Ectodermal cell (in vitro differentiated cells): Measurements from ENCODE around the gene MRPS12.

Source experiments
- H3K27ac ChIP-seq: 2 replicates; pipeline ENCODE4 v1.7.0; 2013; ENCODE audit warnings: mild to moderate bottlenecking, low read depth, low read length; ENCODE audit not compliant: insufficient read depth, poor library complexity, severe bottlenecking
- H3K27me3 ChIP-seq: 2 replicates; pipeline ENCODE4 v1.7.0; 2013; ENCODE audit warnings: mild to moderate bottlenecking, low read length; ENCODE audit not compliant: insufficient read depth, control insufficient read depth, poor library complexity, severe bottlenecking
- H3K36me3 ChIP-seq: one replicate; pipeline ENCODE4 v1.7.0; 2013; ENCODE audit warnings: low read length; ENCODE audit not compliant: control insufficient read depth, insufficient read depth
- H3K4me1 ChIP-seq: one replicate; pipeline ENCODE4 v1.7.0; 2013; ENCODE audit warnings: low read length; ENCODE audit not compliant: control insufficient read depth, insufficient read depth
- H3K4me3 ChIP-seq: 2 replicates; pipeline ENCODE4 v1.7.0; 2013; ENCODE audit warnings: low read depth, low read length, control low read depth; ENCODE audit not compliant: insufficient read depth
- H3K9me3 ChIP-seq: 2 replicates; pipeline ENCODE4 v1.7.0; 2013; ENCODE audit warnings: mild to moderate bottlenecking, low read length, moderate library complexity; ENCODE audit not compliant: control insufficient read depth
- WGBS, 2 experiments: methylation state at CpG; one replicate each; pipeline ENCODE4 v1.1.7; 2013; ENCODE audit warnings: missing lambda C conversion rate in 2 of 2; 5-methylcytosine and 5-hydroxymethylcytosine counted together

Gene MRPS12

DNA sequence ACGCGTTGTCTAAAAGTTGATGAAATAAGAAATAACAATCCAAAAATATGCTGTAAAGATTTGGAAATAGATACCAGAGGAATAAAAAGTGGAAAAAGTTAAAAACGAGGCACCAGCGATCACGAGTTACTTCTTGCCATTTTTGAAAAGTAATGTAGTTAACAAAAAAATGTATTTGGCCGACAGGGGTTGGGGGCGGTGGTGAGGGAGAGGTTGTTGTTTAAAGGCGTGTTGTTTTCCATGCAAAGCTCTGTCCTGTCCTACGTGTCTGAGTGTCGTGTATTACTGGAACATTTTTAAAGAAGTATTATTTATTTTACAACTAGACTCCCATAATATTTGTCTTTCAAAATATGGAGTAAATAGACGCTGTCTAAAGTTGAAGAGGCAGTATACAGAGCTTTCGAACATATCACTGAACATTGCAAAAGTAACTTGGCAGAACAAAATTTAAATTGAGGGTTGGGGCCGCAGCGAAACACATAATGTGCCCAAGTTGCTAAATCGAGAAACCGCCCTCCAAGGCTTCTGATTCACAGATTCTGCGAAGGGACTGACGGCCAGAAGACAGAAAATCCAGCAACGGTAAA lies 44.0 kb downstream of the MRPS12 start:
- 40 to 43% methylated on average over 17 of the region's 19 CpGs for WGBS, 2 experiments
- Histone ChIP-seq H3K4me3 (peak overlapping the region; percentile 69), H3K27me3 (no peaks in the 10 kb centered on the region), H3K36me3 (no peaks in the 10 kb centered on the region), H3K9me3 (no peaks in the 10 kb centered on the region), H3K4me1 (peaks cover 4% of the 10 kb centered on the region), H3K27ac (no peak overlapping the region)

DNA sequence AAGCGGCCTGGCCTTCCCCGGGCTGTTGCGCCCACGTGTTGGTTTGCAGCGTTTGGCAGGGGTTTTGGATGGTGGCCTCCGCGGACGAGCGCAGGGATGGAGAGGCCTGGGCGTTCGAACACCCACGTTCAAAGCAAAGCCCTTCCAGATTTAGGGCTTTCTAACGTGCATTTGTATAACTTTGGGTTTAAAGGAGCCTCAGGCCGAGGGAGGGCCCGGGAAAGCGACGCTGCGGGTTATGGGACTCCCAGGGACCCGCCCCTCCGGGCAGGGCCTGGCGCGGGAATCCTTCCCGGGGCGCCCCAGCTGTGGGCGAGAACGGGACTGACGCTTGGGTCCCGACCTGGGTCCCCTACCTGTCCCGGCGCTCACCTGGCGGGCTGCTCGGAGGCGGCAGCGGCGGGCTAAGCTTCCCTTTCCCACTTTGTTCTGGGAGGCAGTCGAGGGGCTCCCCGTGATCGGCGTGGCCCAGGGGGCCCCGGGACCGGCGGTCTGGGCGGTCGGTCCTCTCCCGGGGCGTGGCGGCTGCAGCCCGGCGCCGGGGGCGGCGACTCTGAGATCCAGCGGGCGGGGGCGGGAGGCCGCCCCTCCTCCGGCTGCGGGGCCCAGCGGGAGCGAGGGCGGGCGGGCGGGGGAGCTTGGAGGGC lies 44.6 kb downstream of the MRPS12 start, which contains the start of gene FBXO17:
Gene FBXO17 (minus strand): TSS at position 529 of the 647 bp plus-strand sequence. CDS start 25,423 bp downstream, outside the sequence.
- WGBS, 2 experiments, result 1% methylated on average over 63 of the region's 63 CpGs

GRCh38 chr19:38975861-38976271 lies 45.1 kb downstream of the MRPS12 start:
- peak overlapping the region; percentile 69 for H3K4me3 ChIP-seq
- H3K36me3 ChIP-seq, result no peaks in the 10 kb centered on the region
- WGBS, 2 experiments, result 1 to 2% methylated on average over 22 of the region's 22 CpGs
- peak overlapping the region; percentile 65 for H3K27ac ChIP-seq
- H3K9me3 ChIP-seq, result peaks cover under 1% of the 10 kb centered on the region
- H3K4me1 ChIP-seq, result peaks cover 4% of the 10 kb centered on the region
- no peaks in the 10 kb centered on the region for H3K27me3 ChIP-seq

More for the DNA sequence above, 44.6 kb downstream of the MRPS12 start, which contains the start of gene FBXO17:
- Histone ChIP-seq H3K36me3 (no peaks in the 10 kb centered on the region), H3K4me3 (peak within 1 kb of the TSS; percentile 69), H3K4me1 (peaks cover 4% of the 10 kb centered on the region), H3K9me3 (no peaks in the 10 kb centered on the region), H3K27me3 (no peaks in the 10 kb centered on the region), H3K27ac (peak within 1 kb of the TSS; percentile 65)

GRCh38 chr19:38977445-38978325 lies 46.9 kb downstream of the MRPS12 start:
- H3K27ac ChIP-seq, result no peak overlapping the region
- H3K27me3 ChIP-seq, result no peaks in the 10 kb centered on the region
- 91% methylated on average over 15 of the region's 15 CpGs for WGBS, 2 experiments
- peaks cover 4% of the 10 kb centered on the region for H3K9me3 ChIP-seq
- H3K36me3 ChIP-seq, result no peaks in the 10 kb centered on the region
- H3K4me1 ChIP-seq, result peaks cover 4% of the 10 kb centered on the region
- H3K4me3 ChIP-seq, result no peak overlapping the region

- WGBS, 2 experiments, result 89 to 91% methylated on average over 3 of the region's 3 CpGs
- no peaks in the 10 kb centered on the region for H3K36me3 ChIP-seq
- H3K9me3 ChIP-seq, result peaks cover 4% of the 10 kb centered on the region
- peaks cover 4% of the 10 kb centered on the region for H3K4me1 ChIP-seq
- H3K4me3 ChIP-seq, result no peak overlapping the region
- H3K27me3 ChIP-seq, result no peaks in the 10 kb centered on the region
- no peak overlapping the region for H3K27ac ChIP-seq
Measured at GRCh38 chr19:38978326-38978689, 47.6 kb downstream of the MRPS12 start.

DNA sequence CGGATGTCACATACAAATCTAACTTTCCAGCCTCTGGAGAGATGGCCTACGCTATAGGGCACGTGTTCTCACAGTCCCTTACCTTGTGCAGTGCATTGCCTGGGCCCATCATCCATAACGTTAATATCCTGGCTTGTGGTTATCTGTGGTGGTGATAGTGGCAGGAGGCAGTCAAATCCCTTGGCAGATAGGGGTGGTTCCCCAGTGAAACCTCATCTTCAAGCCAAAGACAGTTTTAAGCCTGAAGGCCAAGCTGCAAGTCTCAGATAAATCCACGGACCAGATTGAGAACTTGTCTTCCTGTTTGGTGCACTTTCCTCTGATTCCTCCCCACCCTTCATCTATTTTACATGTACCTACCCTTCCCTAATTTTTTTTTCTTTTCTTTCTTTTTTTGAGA lies 49.1 kb downstream of the MRPS12 start:
- WGBS, 2 experiments, result 86 to 89% methylated on average over 5 of the region's 5 CpGs
- H3K9me3 ChIP-seq, result peaks cover 4% of the 10 kb centered on the region
- H3K4me3 ChIP-seq, result no peak overlapping the region
- H3K27ac ChIP-seq, result no peak overlapping the region
- no peaks in the 10 kb centered on the region for H3K36me3 ChIP-seq
- peaks cover 4% of the 10 kb centered on the region for H3K4me1 ChIP-seq
- H3K27me3 ChIP-seq, result no peaks in the 10 kb centered on the region

DNA sequence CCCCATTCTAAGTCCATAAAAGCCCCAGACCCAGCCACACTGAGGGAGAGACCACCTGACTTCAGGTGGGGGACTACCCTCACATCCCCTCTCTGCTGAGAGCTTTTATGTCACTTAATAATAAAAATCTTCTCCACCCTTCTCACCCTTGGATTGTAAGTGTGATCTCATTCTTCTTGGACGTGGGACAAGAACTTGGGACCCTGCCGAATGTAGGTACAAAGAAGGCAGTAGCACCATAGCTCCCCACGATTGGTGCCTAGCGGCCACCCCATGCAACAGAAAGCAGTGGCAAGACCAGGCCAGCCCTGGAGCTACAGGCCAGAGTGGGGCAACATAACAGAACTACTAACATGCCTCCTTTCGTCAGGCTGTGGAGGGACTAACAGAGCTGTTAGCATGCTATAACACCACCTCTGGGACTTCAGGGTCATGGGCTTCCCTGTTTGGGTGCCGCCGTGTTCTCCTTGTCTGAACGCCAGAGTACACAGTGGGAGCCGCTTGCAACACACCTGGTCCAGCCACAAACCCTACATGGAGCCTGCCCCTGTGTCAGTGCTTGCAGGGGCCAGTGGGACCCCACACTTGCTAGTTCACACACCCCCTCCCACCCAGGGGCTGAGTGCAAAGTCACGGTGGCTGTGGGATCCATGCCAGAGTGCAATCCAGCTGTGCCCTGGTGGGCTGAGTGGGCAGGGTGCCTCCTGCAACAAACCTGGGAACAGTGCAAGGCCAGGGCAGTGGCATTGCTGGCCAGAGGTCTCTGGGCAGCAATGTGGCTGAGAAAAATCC lies 50.0 kb downstream of the MRPS12 start:
- peaks cover 4% of the 10 kb centered on the region for H3K9me3 ChIP-seq
- no peak overlapping the region for H3K4me3 ChIP-seq
- no peaks in the 10 kb centered on the region for H3K36me3 ChIP-seq
- H3K27ac ChIP-seq, result no peak overlapping the region
- peaks cover 4% of the 10 kb centered on the region for H3K4me1 ChIP-seq
- WGBS, 2 experiments, result 93% methylated on average over 10 of the region's 10 CpGs
- H3K27me3 ChIP-seq, result no peaks in the 10 kb centered on the region
